ENCODE measurements around the gene SRCAP.
A peak's percentile ranks its signal among the peaks of the same experiment; 100 is the strongest.

SRCAP gene

GRCh38 chr16:30737794-30738648 lies 39.0 kb downstream of the SRCAP start:
- no peak for DNase-seq

DNA sequence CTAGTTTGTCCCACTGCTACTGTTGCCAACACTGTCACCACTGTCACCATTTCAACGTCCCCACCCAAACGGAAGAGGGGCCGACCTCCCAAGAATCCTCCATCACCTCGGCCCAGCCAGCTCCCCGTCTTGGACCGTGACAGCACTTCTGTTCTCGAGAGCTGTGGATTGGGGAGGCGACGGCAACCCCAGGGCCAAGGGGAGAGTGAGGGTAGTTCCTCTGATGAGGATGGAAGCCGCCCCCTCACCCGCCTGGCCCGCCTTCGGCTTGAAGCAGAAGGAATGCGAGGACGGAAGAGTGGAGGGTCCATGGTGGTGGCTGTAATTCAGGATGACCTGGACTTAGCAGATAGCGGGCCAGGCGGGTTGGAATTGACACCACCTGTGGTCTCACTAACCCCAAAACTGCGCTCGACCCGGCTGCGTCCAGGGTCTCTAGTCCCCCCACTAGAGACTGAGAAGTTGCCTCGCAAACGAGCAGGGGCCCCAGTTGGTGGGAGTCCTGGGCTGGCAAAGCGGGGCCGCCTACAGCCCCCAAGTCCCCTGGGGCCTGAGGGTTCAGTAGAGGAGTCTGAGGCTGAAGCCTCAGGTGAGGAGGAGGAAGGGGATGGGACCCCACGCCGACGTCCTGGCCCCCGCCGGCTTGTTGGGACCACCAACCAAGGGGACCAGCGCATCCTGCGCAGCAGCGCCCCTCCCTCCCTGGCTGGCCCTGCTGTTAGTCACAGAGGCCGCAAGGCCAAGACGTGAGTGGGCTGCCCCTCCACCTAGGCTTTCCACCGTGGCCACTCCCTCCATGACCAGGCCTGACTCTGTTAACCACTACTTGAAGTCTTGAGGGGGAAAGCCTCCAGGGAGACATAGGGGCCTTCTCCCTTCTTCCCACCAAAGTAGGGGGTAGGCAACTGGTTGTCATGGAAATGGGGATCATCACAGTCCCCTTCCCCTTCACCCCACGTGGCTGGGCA lies 40.3 kb downstream of the SRCAP start:
- DNase-seq: no peak

GRCh38 chr16:30740364-30741251 lies 41.6 kb downstream of the SRCAP start:
- peak in 1 of 2 experiments; percentile 54 for DNase-seq

DNA sequence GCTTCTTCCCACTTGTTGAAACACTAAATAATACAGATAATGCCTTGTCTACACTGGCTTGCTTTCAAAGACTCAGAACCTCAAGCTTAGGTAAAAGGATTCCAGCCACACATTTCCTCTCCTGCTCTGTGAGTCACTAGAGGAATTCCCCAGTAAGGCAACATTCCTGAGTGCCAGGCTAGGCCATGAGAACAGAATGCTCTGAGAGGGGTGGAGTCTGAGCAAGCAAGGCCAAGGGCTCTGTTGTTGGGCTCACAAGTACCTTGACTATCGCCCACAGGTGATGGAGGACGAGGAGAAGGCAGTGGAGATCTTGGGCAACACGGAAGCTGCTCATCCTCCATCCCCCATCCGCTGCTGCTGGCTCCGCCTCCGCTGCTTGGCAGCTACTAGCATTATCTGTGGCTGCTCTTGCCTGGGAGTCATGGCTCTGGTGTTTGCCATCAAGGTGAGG lies 42.5 kb downstream of the SRCAP start:
- DNase-seq: peak in 1 of 2 experiments; percentile 11

DNA sequence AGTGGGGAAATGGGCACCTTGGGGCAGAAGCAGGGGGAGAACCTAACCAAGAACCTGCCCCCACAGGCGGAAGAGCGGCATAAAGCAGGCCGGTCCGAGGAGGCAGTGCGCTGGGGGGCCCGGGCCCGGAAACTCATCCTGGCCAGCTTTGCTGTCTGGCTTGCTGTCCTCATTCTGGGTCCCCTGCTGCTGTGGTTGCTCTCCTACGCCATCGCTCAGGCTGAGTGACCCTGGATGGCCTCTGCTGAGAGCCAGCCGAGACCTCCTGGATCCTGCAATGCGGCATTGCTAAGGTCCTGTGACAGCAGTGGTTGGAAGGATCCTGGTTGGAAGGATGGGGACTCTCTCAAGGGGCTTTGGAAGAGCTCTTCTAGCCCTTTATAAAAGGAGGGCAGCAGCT lies 44.7 kb downstream of the SRCAP start:
- DNase-seq: no peak

DNA sequence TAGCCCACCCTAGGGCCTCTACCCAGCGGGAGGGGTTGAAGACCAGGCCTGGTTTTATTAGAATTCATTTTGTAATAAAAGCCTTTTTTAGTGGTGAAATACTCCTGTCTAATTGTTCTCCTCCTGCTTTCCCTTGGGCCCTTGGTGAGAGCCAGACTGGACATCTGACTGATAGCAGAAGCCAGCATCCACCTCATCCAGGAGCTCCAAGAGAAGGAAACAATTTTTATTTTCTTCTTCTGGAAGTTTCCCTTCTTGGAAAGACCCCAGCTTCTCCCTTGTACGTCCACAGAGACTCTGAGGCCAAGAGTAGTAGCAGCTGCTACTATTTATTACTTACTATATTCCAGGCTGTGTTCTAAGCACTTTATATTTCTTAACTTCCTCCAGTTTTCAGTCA lies 45.2 kb downstream of the SRCAP start:
- DNase-seq: no peak

DNA sequence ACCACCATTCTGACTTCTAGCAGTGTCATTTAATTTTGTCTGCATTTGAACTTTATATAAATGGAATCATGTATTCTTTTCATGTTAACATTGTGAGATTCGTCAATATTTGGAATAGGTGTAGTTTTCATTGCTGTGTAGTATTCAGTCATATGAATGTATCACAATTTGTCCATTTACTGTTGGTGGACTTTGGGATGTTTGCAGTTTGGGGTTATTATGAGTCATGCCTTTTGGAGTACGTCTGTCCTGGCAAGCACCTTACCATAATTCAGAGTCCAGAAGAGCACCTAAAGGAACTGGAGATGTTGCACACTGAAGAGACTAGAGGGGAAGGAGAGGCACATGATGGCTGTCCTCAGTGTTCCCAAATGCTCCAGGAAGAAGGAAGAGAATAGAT lies 46.1 kb downstream of the SRCAP start:
- DNase-seq: no peak

DNA sequence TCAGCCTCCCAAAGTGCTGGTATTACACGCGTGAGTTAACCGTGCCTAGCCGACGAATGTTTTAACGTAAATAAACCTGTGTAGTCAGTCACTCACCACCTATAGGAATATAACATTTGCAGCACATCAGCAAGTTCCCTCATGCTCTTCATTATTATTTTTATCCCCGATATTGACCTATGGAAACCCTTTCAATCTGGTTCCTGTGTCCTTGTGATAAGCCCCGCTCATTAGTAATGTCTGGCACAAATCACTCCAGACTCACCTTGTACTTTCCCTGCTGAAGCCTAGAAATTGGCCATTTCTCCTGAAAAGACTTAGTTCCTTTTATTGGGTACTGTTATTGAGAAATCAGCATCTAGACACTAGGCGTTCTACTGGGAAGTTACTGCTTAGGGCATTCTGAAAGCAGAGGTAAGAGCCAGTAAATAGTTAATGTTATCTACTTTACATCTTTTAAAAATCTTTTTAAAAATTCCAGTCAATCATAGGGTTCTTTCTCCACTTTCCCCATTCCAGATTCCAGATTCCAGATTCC lies 47.7 kb downstream of the SRCAP start:
- DNase-seq: no peak

GRCh38 chr16:30747331-30747730 lies 48.4 kb downstream of the SRCAP start:
- DNase-seq: no peak

DNA sequence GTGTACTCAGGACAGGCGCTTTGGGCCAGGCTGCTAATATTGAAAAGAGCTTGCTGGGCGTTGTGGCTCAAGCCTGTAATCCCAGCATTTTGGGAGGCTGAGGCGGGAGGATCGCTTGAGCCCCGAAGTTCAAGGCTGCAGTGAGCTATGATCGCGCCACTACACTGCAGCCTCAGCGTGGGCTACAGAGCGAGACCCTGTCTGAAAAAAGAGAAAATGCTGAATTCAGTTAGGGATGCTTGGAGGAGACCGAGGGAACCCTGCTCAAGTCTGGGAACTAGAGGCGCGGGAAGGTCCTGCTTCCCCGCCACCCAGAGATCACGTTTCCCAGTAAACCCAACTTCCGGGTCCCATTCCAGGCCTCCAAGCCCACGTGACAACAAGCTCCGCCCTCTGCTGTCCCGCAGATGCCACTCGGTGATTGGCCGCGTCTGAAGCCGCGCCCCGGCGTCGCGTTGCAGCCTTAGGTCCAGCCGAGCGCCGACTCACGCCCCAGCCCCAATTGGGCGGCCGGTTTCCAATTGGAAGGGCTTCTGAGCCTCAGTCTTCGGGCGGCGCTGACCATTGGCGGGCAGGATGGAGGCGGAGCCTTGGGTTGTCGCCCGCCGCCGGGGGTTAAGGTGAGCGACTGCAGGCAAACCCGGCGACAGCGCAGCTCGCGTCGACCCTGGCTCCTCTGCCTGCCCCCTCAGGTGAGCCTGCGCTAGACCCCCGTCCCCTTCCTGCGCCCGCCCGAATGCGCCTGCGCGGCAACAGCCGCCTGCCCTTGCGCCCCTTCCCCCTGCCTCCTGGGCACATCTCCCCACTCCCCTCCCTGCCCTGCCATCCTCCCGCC lies 49.0 kb downstream of the SRCAP start, which contains the start of gene PHKG2:
Gene PHKG2 (plus strand): TSS at position 627 of the 835 bp plus-strand sequence. CDS start 396 bp downstream, outside the sequence.
- DNase-seq: peak; percentile 96 to 99

DNA sequence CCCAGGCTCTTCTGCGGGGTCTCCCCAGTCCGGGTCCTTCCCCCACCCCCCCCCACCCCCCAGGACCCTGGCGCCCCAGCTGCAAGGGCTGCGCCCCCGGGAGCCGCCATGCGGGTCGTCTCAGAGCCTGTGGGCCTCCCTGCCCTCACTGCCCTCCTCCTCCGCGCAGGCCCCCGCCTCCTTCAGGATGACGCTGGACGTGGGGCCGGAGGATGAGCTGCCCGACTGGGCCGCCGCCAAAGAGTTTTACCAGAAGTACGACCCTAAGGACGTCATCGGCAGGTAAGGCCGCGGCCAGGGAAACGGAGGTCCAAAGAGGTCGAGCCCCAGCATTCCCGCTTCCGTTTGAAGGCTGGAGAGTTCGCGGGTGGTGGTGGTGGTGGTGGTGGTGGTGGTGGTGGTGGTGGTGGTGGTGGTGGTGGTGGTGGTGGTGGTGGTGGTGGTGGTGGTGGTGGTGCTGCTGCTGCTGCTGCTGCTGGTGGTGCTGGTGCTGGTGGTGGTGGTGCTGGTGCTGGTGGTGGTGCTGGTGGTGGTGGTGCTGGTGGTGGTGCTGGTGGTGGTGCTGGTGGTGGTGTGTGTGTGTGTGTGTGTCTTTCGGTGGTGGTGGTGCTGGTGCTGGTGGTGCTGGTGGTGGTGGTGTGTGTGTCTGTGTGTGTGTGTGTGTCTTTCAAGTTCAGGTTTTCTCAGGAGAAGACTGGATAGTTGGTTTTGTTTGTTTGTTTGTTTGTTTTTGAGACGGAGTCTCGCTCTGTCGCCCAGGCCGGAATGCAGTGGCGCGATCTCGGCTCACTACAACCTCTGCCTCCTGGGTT lies 49.9 kb downstream of the SRCAP start:
- DNase-seq: peak in 1 of 2 experiments; percentile 33

DNA sequence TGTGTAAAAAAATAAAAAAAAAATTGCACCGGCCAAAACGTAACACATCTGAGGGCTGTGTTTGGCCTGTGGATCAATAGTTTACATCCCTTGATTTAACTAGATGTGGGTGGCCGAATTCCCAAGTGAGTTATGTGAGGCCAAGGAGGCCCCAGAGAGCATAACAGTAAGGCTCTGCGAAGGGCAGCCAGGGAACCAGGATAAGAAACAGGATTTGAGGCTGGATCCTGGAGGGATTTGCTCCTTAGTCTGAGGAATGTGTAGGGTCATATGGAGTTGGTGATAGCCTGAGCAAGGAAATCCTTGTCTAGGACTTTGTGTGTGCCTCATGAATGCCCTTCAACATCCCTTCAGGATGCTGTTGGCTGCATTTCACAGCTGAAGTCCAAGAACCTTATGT lies 51.2 kb downstream of the SRCAP start:
- no peak for DNase-seq

- no peak for DNase-seq
Observed at GRCh38 chr16:30750876-30751465, 52.0 kb downstream of the SRCAP start.

DNA sequence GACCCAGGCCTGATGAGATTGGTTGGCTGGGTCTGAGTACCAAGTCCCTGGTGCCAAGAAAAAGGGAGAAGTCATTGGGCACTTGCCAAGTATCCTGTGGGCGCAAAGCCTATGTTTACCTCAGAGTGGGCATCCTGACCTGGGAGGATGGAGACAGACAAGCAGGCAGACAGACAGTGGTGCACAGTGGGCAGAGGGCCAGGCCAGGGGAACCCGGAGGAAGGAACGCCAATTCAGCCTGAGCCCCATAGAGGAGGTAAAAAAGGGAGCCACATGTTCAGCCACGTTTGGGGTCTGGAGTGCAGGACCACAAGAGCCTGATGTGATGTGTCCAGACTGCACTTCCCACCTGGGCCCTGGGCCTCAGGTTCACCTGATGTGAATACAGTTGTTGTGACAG lies 54.6 kb downstream of the SRCAP start:
- DNase-seq: no peak

DNA sequence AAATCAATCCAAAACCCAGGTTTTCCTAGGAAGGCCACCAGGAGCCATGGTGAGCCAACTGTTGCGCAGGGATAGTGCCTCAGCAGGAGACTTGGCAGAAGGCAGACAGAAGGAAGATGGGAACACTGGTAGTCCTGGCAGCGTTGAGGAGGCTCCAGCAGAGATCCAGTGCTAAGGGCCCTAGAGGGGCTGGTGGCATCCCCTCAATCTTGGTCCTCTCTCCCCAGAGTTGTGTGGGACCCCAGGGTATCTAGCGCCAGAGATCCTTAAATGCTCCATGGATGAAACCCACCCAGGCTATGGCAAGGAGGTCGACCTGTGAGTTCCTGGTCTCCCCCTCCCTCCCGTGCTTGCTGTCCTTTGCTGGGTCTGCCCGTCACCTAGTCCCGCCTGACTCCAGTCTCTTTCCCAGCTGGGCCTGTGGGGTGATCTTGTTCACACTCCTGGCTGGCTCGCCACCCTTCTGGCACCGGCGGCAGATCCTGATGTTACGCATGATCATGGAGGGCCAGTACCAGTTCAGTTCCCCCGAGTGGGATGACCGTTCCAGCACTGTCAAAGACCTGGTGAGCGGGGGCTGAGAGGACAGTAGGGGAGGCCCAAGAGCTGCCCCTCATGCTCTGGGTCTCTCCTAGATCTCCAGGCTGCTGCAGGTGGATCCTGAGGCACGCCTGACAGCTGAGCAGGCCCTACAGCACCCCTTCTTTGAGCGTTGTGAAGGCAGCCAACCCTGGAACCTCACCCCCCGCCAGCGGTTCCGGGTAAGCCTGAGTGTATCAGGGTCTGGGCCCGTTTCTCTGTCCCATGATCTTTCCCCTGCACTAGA lies 57.2 kb downstream of the SRCAP start:
- no peak for DNase-seq

DNA sequence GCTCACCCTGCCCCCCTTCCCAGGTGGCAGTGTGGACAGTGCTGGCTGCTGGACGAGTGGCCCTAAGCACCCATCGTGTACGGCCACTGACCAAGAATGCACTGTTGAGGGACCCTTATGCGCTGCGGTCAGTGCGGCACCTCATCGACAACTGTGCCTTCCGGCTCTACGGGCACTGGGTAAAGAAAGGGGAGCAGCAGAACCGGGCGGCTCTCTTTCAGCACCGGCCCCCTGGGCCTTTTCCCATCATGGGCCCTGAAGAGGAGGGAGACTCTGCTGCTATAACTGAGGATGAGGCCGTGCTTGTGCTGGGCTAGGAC lies 57.8 kb downstream of the SRCAP start:
- no peak for DNase-seq

GRCh38 chr16:30757316-30757715 lies 58.3 kb downstream of the SRCAP start:
- DNase-seq: no peak

- no peak for DNase-seq
Observed at GRCh38 chr16:30758988-30759491, 60.1 kb downstream of the SRCAP start.

GRCh38 chr16:30760001-30760559 lies 61.1 kb downstream of the SRCAP start:
- DNase-seq: no peak
